Skeletal muscle tissue (tissue), 4 donors: ENCODE data around the gene BAAT. TPM values are rescaled to one million over a fixed set of nuclear protein-coding genes. Genes with fewer than 3 reads are reported as not detected.
"Not testable (repeated sequence)": the region's sequence is repeated elsewhere in the genome, so short reads cannot be mapped to it uniquely, and the experiment has no call there.

Experiments used
- H3K27ac ChIP-seq: one replicate; pipeline ENCODE4 v1.7.0; 2013; ENCODE audit warnings: mild to moderate bottlenecking, low read depth, low read length, inconsistent platforms
- H3K27me3 ChIP-seq, 3 donors: one replicate each; pipeline ENCODE4 v1.7.0; 2013; ENCODE audit warnings: low read length in 3 of 3; ENCODE audit not compliant: control insufficient read depth in 3 of 3, insufficient read depth in 3 of 3
- H3K36me3 ChIP-seq, 3 donors: one replicate each; pipeline ENCODE4 v1.7.0; 2013; ENCODE audit warnings: low read length in 3 of 3; ENCODE audit not compliant: control insufficient read depth in 3 of 3, insufficient read depth in 3 of 3
- H3K4me1 ChIP-seq, 3 donors: one replicate each; pipeline ENCODE4 v1.7.0; 2013; ENCODE audit warnings: low read length in 3 of 3, mild to moderate bottlenecking in 3 of 3; ENCODE audit not compliant: control insufficient read depth in 3 of 3, insufficient read depth in 3 of 3
- H3K4me3 ChIP-seq, 3 donors: one replicate each; pipeline ENCODE4 v1.7.0; 2013; ENCODE audit warnings: low read length in 3 of 3
- H3K9ac ChIP-seq, 3 donors: one replicate each; pipeline ENCODE4 v1.7.0; 2013; ENCODE audit warnings: low read length in 3 of 3, mild to moderate bottlenecking in 3 of 3, moderate library complexity in 2 of 3, low read depth in 1 of 3
- H3K9me3 ChIP-seq, 3 donors: one replicate each; pipeline ENCODE4 v1.7.0; 2013; ENCODE audit warnings: low read length in 3 of 3; ENCODE audit not compliant: control insufficient read depth in 3 of 3
- total RNA-seq: library from RNA; depleted of rRNA; stranded (reverse); fragments of >200 nt; gene quantifications from one replicate; pipeline ENCODE4 v1.2.3, GENCODE V29; 2014
- donor health status: Osteomylitis.

BAAT gene
- total RNA-seq, 1 donor from 2014 or later: 0.52 TPM

- no peaks in the 10 kb centered on the region for H3K36me3 ChIP-seq
- H3K4me3 ChIP-seq: no peak overlapping the region
- no peaks in the 10 kb centered on the region for H3K4me1 ChIP-seq
- no peak overlapping the region for H3K27ac ChIP-seq
- no peaks in the 10 kb centered on the region for H3K9me3 ChIP-seq
- H3K9ac ChIP-seq: no peak overlapping the region
- H3K27me3 ChIP-seq: no peaks in the 10 kb centered on the region
Observed at GRCh38 chr9:101352892-101353463, 31.8 kb downstream of the BAAT start.

DNA sequence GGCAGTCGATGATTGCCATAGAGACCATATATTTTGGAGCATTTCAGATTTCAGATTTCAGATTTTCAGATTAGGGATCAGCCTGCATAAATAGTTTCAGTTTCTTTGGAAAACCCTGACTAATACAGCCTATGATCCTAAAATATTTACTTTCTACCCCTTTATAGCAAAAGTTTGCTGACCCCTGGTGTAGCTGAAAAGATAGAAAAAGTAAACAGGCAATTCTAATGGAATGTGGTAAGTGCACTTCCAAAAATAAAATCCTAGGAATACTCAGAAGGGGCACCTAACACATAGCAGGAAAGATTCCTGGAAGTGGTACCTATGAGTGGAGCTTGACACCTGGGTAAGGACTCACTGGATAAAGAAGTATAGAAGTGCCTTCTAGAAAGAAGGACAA is 34.5 kb downstream of the BAAT start:
- Histone ChIP-seq H3K27ac (no peak overlapping the region), H3K27me3 (peaks cover 0 to 2% (median 0%) of the 10 kb centered on the region in 3 donors), H3K9me3 (no peaks in the 10 kb centered on the region), H3K4me1 (no peaks in the 10 kb centered on the region), H3K4me3 (no peak overlapping the region), H3K9ac (no peak overlapping the region), H3K36me3 (no peaks in the 10 kb centered on the region)

DNA sequence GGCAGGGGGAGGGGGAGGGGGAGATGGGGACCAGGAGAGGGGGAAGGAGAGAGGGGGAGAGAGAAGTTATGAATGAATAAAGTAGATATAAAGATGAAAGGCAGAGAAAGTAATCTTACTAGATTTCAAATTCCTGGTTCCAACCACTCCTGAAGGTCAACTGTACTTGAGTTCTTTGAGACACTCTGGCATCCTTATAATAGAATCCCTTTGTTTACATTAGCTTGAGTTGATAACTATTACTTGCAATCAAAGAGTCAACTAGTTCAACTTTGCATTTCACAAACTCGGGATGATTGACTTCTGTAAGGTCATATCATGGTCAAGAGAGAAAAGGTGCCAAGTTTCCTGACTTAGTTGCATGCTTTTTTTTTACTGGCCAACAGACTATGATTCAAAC is 42.2 kb downstream of the BAAT start:
- H3K4me1 ChIP-seq: no peaks in the 10 kb centered on the region
- no peaks in the 10 kb centered on the region for H3K36me3 ChIP-seq
- no peak overlapping the region for H3K4me3 ChIP-seq
- H3K27me3 ChIP-seq: peaks cover 0 to 2% (median 0%) of the 10 kb centered on the region in 3 donors
- H3K9me3 ChIP-seq: no peaks in the 10 kb centered on the region
- no peak overlapping the region for H3K27ac ChIP-seq
- no peak overlapping the region for H3K9ac ChIP-seq

DNA sequence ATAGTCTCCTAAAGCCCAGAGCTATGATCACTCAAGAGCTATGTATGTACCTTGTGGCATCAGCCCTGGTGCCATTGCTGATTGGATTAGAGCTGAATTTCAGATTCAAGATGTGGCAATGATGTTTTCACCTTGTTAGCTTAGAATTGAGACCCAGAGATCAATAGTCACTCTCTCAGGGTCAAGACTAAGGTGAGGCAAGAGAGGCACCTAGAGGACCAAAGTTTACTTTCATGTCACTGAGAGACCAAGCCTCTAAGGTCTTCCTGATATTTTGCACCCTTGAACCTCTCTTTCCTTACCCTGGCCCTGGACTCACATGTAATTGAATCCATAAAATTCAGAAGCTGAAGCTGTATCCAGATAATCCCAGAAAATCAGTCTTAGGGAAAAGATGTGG is 42.8 kb downstream of the BAAT start:
- no peaks in the 10 kb centered on the region for H3K36me3 ChIP-seq
- no peaks in the 10 kb centered on the region for H3K9me3 ChIP-seq
- no peaks in the 10 kb centered on the region for H3K4me1 ChIP-seq
- H3K27ac ChIP-seq: no peak overlapping the region
- H3K27me3 ChIP-seq: peaks cover 0 to 1% (median 0%) of the 10 kb centered on the region in 3 donors
- no peak overlapping the region for H3K4me3 ChIP-seq
- no peak overlapping the region for H3K9ac ChIP-seq

DNA sequence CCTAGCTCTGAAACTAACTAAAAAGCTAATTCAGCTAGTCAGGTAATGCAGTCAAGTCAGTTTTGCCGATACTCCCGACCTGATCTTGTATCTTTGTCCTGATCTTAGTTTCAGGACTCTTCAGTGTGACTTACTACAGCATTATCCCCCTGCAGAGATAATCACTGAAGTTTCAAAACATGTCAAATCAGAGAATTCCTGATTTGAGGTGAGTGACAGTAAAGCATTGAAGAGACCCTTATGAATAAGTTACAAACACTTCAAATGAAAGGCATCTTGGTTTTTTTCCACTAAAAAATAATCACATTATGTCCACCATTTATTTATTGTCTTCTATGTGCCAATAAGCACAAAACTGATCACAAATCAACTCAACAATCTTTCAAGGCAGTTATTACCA is 47.6 kb downstream of the BAAT start:
- Histone ChIP-seq H3K9me3 (no peaks in the 10 kb centered on the region), H3K9ac (no peak overlapping the region), H3K4me3 (no peak overlapping the region), H3K27ac (no peak overlapping the region), H3K36me3 (no peaks in the 10 kb centered on the region), H3K4me1 (no peaks in the 10 kb centered on the region), H3K27me3 (no peaks in the 10 kb centered on the region)

- no peak overlapping the region for H3K27ac ChIP-seq
- H3K27me3 ChIP-seq: no peaks in the 10 kb centered on the region
- H3K4me1 ChIP-seq: no peaks in the 10 kb centered on the region
- H3K9me3 ChIP-seq: no peaks in the 10 kb centered on the region
- H3K4me3 ChIP-seq: no peak overlapping the region
- no peaks in the 10 kb centered on the region for H3K36me3 ChIP-seq
- no peak overlapping the region for H3K9ac ChIP-seq
Observed at GRCh38 chr9:101336091-101336490, 48.7 kb downstream of the BAAT start.

DNA sequence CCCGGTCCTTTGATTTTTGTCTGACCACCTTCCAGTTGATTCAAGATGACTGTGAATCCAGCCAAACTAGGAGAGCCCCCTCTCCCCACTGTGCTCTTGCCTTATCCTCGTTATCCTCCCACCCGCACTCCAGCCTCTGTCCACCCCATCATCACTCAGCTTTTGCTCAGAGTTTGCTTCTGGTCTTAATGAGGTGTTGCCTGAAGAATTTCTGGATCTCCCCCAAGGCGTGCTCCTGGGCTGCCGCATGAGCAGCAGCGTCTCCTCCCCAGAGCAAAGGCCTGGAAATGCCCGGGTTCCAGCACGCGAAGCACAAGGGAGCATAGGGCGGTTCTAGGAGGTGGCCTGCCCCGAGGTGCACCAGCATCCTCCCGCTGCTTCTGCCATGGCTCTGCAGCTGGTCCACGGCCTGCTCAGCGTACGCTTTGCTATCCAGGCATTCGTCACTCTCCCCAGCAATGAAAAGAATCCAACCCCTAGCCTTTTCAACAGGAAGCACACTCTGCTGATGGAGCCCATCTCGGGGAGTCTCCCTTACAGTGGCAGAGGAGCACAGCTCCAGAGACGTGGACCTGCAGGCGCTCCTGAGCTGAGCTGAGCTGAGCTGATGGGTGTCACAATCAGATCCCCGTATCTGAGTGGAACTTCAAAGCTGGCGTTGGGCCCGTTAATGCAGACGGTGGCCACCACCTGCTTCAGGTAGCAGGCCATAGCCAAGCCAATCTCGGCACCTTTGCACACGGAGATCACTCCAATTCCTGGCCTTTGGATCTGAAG is 50.7 kb downstream of the BAAT start:
- H3K4me1 ChIP-seq: no peaks in the 10 kb centered on the region
- H3K9me3 ChIP-seq: no peaks in the 10 kb centered on the region
- H3K36me3 ChIP-seq: no peaks in the 10 kb centered on the region
- no peak overlapping the region for H3K27ac ChIP-seq
- H3K9ac ChIP-seq: no peak overlapping the region
- no peaks in the 10 kb centered on the region for H3K27me3 ChIP-seq
- H3K4me3 ChIP-seq: no peak overlapping the region

DNA sequence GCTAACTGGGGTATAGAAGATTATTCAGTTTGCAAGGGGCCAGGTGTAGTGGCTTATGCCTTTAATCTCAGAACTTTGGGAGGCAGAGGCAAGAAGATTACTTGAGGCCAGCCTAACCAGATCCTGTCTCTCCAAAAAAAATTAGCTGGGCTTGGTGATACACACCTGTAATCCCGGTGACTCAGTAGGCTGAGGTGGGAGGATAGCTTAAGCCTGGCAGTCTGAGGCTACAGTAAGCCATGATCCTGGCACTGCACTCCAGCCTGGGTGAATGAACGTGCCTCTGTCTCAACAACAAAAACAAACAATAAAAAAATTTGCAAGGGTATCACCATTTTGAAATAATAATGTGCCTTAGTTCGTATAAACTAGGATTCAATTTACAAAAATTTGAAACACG is 51.3 kb downstream of the BAAT start:
- Histone ChIP-seq H3K4me3 (no peak overlapping the region), H3K27ac (no peak overlapping the region), H3K4me1 (no peaks in the 10 kb centered on the region)

GRCh38 chr9:101332362-101332761 is 52.4 kb downstream of the BAAT start:
- H3K36me3 ChIP-seq: no peaks in the 10 kb centered on the region
- H3K9me3 ChIP-seq: no peaks in the 10 kb centered on the region
- no peak overlapping the region for H3K27ac ChIP-seq

More for the DNA sequence above, 51.3 kb downstream of the BAAT start:
- H3K27me3 ChIP-seq: no peaks in the 10 kb centered on the region
- no peaks in the 10 kb centered on the region for H3K36me3 ChIP-seq
- H3K9me3 ChIP-seq: no peaks in the 10 kb centered on the region
- H3K9ac ChIP-seq: no peak overlapping the region

GRCh38 chr9:101327422-101327909 is 57.3 kb downstream of the BAAT start:
- not testable (repeated sequence) for H3K27ac ChIP-seq, H3K27me3 ChIP-seq, H3K36me3 ChIP-seq, H3K4me1 ChIP-seq, H3K4me3 ChIP-seq, H3K9me3 ChIP-seq, H3K9ac ChIP-seq

More at GRCh38 chr9:101332362-101332761, 52.4 kb downstream of the BAAT start:
- H3K27me3 ChIP-seq: no peaks in the 10 kb centered on the region
- H3K9ac ChIP-seq: no peak overlapping the region
- H3K4me3 ChIP-seq: no peak overlapping the region
- H3K4me1 ChIP-seq: no peaks in the 10 kb centered on the region
